Gastroesophageal sphincter (tissue), 3 donors: ENCODE measurements around the gene DDX52.

Experiments used
- POLR2A ChIP-seq, 2 donors: fragments of 450-650 bp; IDR thresholded peaks; one replicate each; pipeline ENCODE4 v1.6.1; 2017; ENCODE audit warnings: antibody characterized with exemption in 2 of 2, mild to moderate bottlenecking in 2 of 2, moderate library complexity in 1 of 2
- TF ChIP-seq, protein P1 (sequence below), 4 experiments: fragments of 200-600 bp in 2 of 4; fragments of 450-650 bp in 2 of 4; sonication (generic) in 1 of 4; IDR thresholded peaks; one replicate each; pipeline ENCODE4 v1.5.1; 2017 to 2019; ENCODE audit warnings: antibody characterized with exemption in 4 of 4, mild to moderate bottlenecking in 2 of 4, moderate library complexity in 2 of 4

GRCh38 chr17:37585066-37585465 is 58.2 kb downstream of the DDX52 start:
- TF ChIP-seq, protein P1, sequence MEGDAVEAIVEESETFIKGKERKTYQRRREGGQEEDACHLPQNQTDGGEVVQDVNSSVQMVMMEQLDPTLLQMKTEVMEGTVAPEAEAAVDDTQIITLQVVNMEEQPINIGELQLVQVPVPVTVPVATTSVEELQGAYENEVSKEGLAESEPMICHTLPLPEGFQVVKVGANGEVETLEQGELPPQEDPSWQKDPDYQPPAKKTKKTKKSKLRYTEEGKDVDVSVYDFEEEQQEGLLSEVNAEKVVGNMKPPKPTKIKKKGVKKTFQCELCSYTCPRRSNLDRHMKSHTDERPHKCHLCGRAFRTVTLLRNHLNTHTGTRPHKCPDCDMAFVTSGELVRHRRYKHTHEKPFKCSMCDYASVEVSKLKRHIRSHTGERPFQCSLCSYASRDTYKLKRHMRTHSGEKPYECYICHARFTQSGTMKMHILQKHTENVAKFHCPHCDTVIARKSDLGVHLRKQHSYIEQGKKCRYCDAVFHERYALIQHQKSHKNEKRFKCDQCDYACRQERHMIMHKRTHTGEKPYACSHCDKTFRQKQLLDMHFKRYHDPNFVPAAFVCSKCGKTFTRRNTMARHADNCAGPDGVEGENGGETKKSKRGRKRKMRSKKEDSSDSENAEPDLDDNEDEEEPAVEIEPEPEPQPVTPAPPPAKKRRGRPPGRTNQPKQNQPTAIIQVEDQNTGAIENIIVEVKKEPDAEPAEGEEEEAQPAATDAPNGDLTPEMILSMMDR (IDR thresholded peaks at IDR 0.05), result no peak
- TF ChIP-seq POLR2A (IDR thresholded peaks at IDR 0.05), result no peak
